ENCODE results near the gene CCDC183. TPM values are rescaled to one million over a fixed set of nuclear protein-coding genes. Genes with fewer than 3 reads are reported as not detected.

CCDC183 gene
- polyA plus RNA-seq, 1 donor (not counting 4 experiments of a cell fraction or from before 2014, with no cell fraction given) = 0.03 TPM

DNA sequence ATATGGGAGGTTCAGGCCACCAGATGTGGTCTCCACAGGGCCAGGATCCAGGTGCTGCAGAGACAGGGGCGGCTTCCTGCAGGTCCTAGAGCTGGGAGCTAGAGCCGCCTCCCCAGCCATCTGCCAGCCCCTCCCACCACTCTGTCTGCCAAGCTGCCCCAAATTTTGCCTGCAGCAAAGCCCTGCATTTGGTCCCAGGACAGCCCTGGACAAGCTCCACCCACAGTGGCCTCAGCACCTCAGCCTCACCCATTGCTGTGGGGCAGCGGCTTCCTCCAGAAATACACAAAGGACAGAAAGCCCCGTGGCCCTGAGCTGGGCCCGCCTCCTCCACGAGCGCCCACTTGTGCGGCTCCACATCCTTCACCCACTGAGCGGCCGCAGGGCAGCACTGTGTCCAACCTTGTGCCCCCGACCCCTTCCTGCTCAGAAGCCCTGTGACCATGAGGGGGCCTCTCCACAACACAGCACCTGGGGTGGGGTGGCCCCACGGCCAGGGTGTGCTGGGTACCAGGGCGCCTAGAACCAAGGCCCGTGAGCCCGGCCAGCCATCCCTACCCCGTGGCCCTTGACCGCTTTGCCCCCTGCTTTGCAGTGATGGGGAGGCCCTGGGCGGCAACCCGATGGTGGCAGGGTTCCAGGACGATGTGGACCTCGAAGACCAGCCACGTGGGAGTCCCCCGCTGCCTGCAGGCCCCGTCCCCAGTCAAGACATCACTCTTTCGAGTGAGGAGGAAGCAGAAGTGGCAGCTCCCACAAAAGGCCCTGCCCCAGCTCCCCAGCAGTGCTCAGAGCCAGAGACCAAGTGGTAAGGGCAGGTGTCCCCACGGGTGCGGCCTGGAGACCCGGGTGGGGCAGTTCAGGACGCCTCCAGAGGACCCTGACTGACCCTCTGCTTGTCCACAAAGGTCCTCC lies 42.4 kb downstream of the CCDC183 start:
- Histone ChIP-seq H3K27me3 (ENCODE audit: control insufficient read depth, extremely low read depth, insufficient read depth, low read length) (no peaks in the 10 kb centered on the region), H3K9me3 (ENCODE audit: control insufficient read depth, low read depth, low read length) (no peaks in the 10 kb centered on the region), H3K4me2 (ENCODE audit: control insufficient read depth, extremely low read depth, insufficient read depth, low read depth, low read length) (no peak overlapping the region), H3K36me3 (ENCODE audit: control insufficient read depth in 2 of 2, extremely low read depth in 1 of 2, insufficient read depth in 2 of 2, low read length in 2 of 2) (peaks cover 0 to 12% of the 10 kb centered on the region in 2 experiments), H3K27ac (ENCODE audit: control insufficient read depth, insufficient read depth, low read length) (no peak overlapping the region), H3K4me3 (ENCODE audit: control insufficient read depth in 2 of 3, extremely low read depth in 1 of 3, insufficient read depth in 2 of 3, low read depth in 1 of 3, low read length in 3 of 3) (no peak overlapping the region), H3K9me1 (ENCODE audit: control insufficient read depth, extremely low read depth, insufficient read depth, low read length) (no peaks in the 10 kb centered on the region), H3K9ac (ENCODE audit: control insufficient read depth, extremely low read depth, insufficient read depth, low read length) (no peak overlapping the region), H3K4me1 (ENCODE audit: control insufficient read depth, extremely low read depth, insufficient read depth, low read length) (peaks cover 9% of the 10 kb centered on the region), H3K79me2 (ENCODE audit: control insufficient read depth, insufficient read depth, low read length) (no peaks in the 10 kb centered on the region), H2AFZ (ENCODE audit: control insufficient read depth, low read length) (no peak overlapping the region), H4K20me1 (ENCODE audit: control insufficient read depth, extremely low read depth, insufficient read depth, low read length) (no peaks in the 10 kb centered on the region)
- no peak for TF ChIP-seq EZH2 (IDR thresholded peaks at IDR 0.05; ENCODE audit: low read length)
- TF ChIP-seq, protein P1, sequence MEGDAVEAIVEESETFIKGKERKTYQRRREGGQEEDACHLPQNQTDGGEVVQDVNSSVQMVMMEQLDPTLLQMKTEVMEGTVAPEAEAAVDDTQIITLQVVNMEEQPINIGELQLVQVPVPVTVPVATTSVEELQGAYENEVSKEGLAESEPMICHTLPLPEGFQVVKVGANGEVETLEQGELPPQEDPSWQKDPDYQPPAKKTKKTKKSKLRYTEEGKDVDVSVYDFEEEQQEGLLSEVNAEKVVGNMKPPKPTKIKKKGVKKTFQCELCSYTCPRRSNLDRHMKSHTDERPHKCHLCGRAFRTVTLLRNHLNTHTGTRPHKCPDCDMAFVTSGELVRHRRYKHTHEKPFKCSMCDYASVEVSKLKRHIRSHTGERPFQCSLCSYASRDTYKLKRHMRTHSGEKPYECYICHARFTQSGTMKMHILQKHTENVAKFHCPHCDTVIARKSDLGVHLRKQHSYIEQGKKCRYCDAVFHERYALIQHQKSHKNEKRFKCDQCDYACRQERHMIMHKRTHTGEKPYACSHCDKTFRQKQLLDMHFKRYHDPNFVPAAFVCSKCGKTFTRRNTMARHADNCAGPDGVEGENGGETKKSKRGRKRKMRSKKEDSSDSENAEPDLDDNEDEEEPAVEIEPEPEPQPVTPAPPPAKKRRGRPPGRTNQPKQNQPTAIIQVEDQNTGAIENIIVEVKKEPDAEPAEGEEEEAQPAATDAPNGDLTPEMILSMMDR (optimal IDR thresholded peaks at IDR 0.05 in 1 of 3, IDR thresholded peaks at IDR 0.05 in 1 of 3, conservative IDR thresholded peaks at IDR 0.05 in 1 of 3; ENCODE audit: extremely low read depth in 1 of 3, insufficient read depth in 2 of 3, low read length in 3 of 3) = no peak
- DNase-seq (ENCODE audit: low read depth, low spot score) = no peak
- dilution Hi-C loops (cut with MboI; ENCODE audit: extremely low pct_ligation_motif_present, low sequenced_read_pairs) = no loop called here
- FAIRE-seq = no peak

DNA sequence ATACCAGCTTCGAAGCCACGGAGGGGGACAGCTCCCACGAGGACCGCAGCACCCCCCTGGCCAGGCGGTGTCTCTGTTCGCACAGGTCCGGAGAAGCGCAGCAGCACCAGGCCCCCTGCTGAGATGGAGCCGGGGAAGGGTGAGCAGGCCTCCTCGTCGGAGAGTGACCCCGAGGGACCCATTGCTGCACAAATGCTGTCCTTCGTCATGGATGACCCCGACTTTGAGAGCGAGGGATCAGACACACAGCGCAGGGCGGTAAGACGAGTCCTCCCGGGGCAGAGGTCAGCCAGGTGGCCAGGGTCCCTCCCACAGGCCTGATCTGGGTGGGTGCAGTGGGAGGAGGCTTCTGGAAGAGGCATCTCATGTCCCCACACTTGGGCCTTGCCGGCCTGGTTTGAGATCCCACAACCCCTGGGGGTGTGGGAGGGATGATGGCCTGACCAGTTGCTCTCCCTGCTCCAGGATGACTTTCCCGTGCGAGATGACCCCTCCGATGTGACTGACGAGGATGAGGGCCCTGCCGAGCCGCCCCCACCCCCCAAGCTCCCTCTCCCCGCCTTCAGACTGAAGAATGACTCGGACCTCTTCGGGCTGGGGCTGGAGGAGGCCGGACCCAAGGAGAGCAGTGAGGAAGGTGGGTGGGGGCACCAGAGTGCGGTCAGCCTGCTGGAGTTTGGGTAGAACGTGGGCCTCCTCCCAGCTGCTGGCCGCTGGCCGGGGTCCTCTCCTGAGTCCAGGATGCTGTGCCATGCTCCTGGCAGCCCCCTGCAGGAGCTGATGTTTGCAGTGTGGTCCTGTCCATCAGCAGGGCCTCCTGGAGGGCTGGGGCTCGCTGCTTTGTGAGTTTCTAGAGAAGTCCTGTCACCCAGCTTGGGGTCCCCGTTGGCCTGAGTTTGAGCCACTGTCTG lies 43.3 kb downstream of the CCDC183 start:
- Histone ChIP-seq H3K27me3 (ENCODE audit: control insufficient read depth, extremely low read depth, insufficient read depth, low read length) (peaks cover 7% of the 10 kb centered on the region), H3K4me2 (ENCODE audit: control insufficient read depth, extremely low read depth, insufficient read depth, low read depth, low read length) (no peak overlapping the region), H3K27ac (ENCODE audit: control insufficient read depth, insufficient read depth, low read length) (no peak overlapping the region), H3K79me2 (ENCODE audit: control insufficient read depth, insufficient read depth, low read length) (no peaks in the 10 kb centered on the region), H4K20me1 (ENCODE audit: control insufficient read depth, extremely low read depth, insufficient read depth, low read length) (no peaks in the 10 kb centered on the region), H3K36me3 (ENCODE audit: control insufficient read depth in 2 of 2, extremely low read depth in 1 of 2, insufficient read depth in 2 of 2, low read length in 2 of 2) (peaks cover 0 to 12% of the 10 kb centered on the region in 2 experiments), H3K4me3 (ENCODE audit: control insufficient read depth in 2 of 3, extremely low read depth in 1 of 3, insufficient read depth in 2 of 3, low read depth in 1 of 3, low read length in 3 of 3) (no peak overlapping the region), H2AFZ (ENCODE audit: control insufficient read depth, low read length) (no peak overlapping the region), H3K9me3 (ENCODE audit: control insufficient read depth, low read depth, low read length) (no peaks in the 10 kb centered on the region), H3K9ac (ENCODE audit: control insufficient read depth, extremely low read depth, insufficient read depth, low read length) (no peak overlapping the region), H3K4me1 (ENCODE audit: control insufficient read depth, extremely low read depth, insufficient read depth, low read length) (peaks cover 9% of the 10 kb centered on the region), H3K9me1 (ENCODE audit: control insufficient read depth, extremely low read depth, insufficient read depth, low read length) (no peaks in the 10 kb centered on the region)
- DNase-seq (ENCODE audit: low read depth, low spot score) = no peak
- TF ChIP-seq, protein P1 (optimal IDR thresholded peaks at IDR 0.05 in 1 of 3, IDR thresholded peaks at IDR 0.05 in 1 of 3, conservative IDR thresholded peaks at IDR 0.05 in 1 of 3; ENCODE audit: extremely low read depth in 1 of 3, insufficient read depth in 2 of 3, low read length in 3 of 3) = no peak
- TF ChIP-seq EZH2 (IDR thresholded peaks at IDR 0.05; ENCODE audit: low read length) = no peak
- no peak for FAIRE-seq
- dilution Hi-C loops (cut with MboI; ENCODE audit: extremely low pct_ligation_motif_present, low sequenced_read_pairs) = no loop called here
